Measurements from ENCODE around the gene ZBTB7A. TPM values are rescaled to one million over a fixed set of nuclear protein-coding genes. Genes with fewer than 3 reads are reported as not detected.

The ZBTB7A gene
- total and polyA plus RNA-seq, 10 of the 15 experiments (the other 5 are each of a cell fraction or from before 2014, with no cell fraction given) = 0.26 to 42.4 (median 4.5) TPM

DNA sequence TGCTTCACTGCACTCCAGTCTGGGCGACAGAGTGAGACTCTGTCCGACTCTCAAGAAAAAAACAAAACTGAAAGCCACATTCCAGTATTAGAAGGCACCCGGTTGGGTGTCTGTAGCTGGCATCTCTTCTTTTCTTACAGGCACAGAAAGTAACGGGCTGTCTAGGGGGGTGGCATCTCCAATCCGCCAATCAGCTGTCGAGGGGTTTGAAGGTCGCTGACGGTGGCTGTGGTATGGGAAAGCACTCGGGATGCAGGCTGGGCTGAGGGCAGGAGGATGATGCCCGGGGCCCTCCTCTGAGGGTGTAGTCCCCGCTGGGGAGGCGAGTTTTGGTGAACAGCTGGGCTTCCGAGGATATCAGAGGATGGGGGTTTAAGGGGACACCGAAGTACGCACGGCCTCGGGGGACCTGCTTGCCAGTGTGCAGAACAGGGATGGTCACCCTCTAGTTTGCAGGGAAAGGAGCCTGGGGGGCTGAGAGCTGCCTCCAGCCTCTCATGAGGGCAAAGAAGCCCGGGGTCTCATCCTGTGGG, 27.0 kb upstream of the ZBTB7A start:
- no peak overlapping the region for H3K4me3 ChIP-seq
- no peaks in the 10 kb centered on the region for H3K9me3 ChIP-seq (replicated peaks; ENCODE audit: control insufficient read depth, insufficient read depth, low read length)
- H3K4me1 ChIP-seq (ENCODE audit: control insufficient read depth, insufficient read depth, low read length) = peaks cover 13% of the 10 kb centered on the region
- ChIA-PET CTCF (interaction anchor here (2.9 kb wide), 1 partner anchor 22 kb away, joined by 8 read pairs; no protein-coding TSS in a partner anchor), SMC1A (ENCODE audit: uncharacterized antibody, unreplicated experiment) (interaction anchor here (1.1 to 1.7 kb wide), 2 partner anchors 10 to 15 kb away, joined by 3 to 6 read pairs; no protein-coding TSS in a partner anchor), RAD21 (ENCODE audit: unreplicated experiment) (interaction anchor here (0.6 kb wide), 1 partner anchor 27 kb away, joined by 3 read pairs; the partner anchor contains the start of gene ZBTB7A), POLR2A (no interaction called here)
- no peaks in the 10 kb centered on the region for H4K20me1 ChIP-seq (ENCODE audit: control insufficient read depth, insufficient read depth)
- no peak overlapping the region for H2AFZ ChIP-seq (ENCODE audit: control insufficient read depth, low read depth, low read length)
- TF ChIP-seq POLR2AphosphoS5 (IDR thresholded peaks at IDR 0.05; ENCODE audit: low read length) = no peak
- no peak for TF ChIP-seq CHD1 (IDR thresholded peaks at IDR 0.05; ENCODE audit: low read depth, low read length)
- no peak for TF ChIP-seq NFYB (IDR thresholded peaks at IDR 0.05; ENCODE audit: insufficient read depth, low read depth, low read length)
- no peak for TF ChIP-seq ATF7 (IDR thresholded peaks at IDR 0.05; ENCODE audit: low read depth)
- no peak for TF ChIP-seq EED (IDR thresholded peaks at IDR 0.05; ENCODE audit: low read depth)
- TF ChIP-seq SRF (IDR thresholded peaks at IDR 0.05; ENCODE audit: low read depth in 2 of 2, low read length in 2 of 2) = no peak
- no peak for TF ChIP-seq SIN3A (IDR thresholded peaks at IDR 0.05; ENCODE audit: low read depth, low read length)
- TF ChIP-seq, protein P1, sequence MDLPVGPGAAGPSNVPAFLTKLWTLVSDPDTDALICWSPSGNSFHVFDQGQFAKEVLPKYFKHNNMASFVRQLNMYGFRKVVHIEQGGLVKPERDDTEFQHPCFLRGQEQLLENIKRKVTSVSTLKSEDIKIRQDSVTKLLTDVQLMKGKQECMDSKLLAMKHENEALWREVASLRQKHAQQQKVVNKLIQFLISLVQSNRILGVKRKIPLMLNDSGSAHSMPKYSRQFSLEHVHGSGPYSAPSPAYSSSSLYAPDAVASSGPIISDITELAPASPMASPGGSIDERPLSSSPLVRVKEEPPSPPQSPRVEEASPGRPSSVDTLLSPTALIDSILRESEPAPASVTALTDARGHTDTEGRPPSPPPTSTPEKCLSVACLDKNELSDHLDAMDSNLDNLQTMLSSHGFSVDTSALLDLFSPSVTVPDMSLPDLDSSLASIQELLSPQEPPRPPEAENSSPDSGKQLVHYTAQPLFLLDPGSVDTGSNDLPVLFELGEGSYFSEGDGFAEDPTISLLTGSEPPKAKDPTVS (IDR thresholded peaks at IDR 0.05; ENCODE audit: low read depth, low read length) = no peak
- in situ Hi-C loops (cut with MboI) (no loop called here), intact Hi-C loops (cut with micrococcal nuclease; ENCODE audit: unreplicated experiment) (no loop called here)
- H3K79me2 ChIP-seq (ENCODE audit: control insufficient read depth, insufficient read depth, low read length) = no peaks in the 10 kb centered on the region
- H3K27me3 ChIP-seq (replicated peaks in 1 of 2; ENCODE audit: control insufficient read depth in 2 of 2, insufficient read depth in 2 of 2, low read length in 1 of 2) = no peaks in the 10 kb centered on the region
- H3K36me3 ChIP-seq (ENCODE audit: control insufficient read depth in 2 of 2, insufficient read depth in 2 of 2, low read length in 1 of 2) = no peaks in the 10 kb centered on the region; a peak in 3 of 4 replicates
- no peak overlapping the region for H3K9ac ChIP-seq (ENCODE audit: control insufficient read depth, insufficient read depth, low read length)
- FAIRE-seq = no peak
- no peak overlapping the region for H3K27ac ChIP-seq (ENCODE audit: control insufficient read depth, insufficient read depth)
- ATAC-seq = no peak
- BruUV-seq (replicated peaks) = no TSS peak
- no peak overlapping the region for H3K4me2 ChIP-seq (ENCODE audit: control insufficient read depth, insufficient read depth)
- no peak for DNase-seq (ENCODE audit: low read depth, low spot score)
- 93% methylated on average over 17 of the region's 18 CpGs for WGBS (ENCODE audit: insufficient coverage, insufficient replicate concordance, low lambda C conversion rate, missing lambda C conversion rate)

All from GM12878 (cell line).